HG03135 (cell line): ENCODE data around the gene ZBED1.
"Not testable (repeated sequence)": the region's sequence is repeated elsewhere in the genome, so short reads cannot be mapped to it uniquely, and the experiment has no call there.

Source experiments
- ATAC-seq: cut with Tn5 transposase; IDR thresholded peaks from one replicate; pipeline ENCODE4 v1.9.1; 2021; ENCODE audit warnings: mild to moderate bottlenecking, moderate library complexity; ENCODE audit not compliant: unreplicated experiment

The ZBED1 gene

DNA sequence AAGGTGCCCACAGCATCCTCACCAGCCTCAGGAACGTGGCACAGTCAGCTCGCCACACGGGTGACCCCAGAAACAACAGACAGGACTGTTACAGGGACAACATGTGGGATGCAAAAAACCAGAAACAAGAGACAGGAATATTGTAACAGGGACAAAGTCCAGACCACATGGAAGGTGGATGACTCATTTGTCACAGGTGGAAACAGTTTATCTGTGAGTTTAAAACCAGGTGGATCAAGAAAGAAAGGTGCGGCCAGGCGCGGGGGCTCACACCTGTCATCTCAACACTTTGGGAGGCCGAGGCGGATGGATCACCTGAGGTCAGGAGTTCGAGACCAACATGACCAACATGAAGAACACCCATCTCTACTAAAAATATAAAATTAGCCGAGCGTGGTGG is 23.5 kb downstream of the ZBED1 start:
- not testable (repeated sequence) for ATAC-seq

DNA sequence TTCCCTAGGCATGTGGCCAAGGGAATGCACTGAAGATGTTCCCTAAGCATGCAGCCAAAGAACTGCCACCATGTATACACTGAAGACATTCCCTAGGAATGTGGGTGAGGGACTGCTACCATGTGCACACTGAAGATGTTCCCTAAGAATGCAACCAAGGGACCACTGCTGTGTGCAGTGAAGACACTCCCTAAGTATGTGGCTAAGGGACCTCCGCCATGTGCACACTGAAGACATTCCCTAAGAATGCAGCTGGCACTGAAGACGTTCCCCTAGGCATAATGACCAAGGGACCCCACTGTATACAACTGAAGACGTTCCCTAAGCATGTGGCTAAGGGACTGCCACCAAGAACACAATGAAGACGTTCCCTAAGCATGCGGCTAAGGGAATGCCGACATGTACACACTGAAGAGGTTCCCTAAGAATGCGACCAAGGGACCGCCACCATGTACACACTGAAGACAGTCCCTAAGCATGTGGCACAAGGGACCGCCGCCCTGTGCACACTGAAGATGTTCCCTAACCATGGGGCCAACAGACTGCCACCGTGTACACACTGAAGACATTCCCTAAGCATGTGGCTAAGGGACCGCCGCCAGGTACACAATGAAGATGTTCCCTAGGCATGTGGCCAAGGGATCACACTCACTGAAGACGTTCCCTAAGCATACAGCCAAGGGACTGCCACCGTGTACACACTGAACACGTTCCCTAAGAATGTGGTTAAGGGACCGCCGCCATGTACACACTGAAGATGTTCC is 25.6 kb downstream of the ZBED1 start:
- no peak for ATAC-seq

DNA sequence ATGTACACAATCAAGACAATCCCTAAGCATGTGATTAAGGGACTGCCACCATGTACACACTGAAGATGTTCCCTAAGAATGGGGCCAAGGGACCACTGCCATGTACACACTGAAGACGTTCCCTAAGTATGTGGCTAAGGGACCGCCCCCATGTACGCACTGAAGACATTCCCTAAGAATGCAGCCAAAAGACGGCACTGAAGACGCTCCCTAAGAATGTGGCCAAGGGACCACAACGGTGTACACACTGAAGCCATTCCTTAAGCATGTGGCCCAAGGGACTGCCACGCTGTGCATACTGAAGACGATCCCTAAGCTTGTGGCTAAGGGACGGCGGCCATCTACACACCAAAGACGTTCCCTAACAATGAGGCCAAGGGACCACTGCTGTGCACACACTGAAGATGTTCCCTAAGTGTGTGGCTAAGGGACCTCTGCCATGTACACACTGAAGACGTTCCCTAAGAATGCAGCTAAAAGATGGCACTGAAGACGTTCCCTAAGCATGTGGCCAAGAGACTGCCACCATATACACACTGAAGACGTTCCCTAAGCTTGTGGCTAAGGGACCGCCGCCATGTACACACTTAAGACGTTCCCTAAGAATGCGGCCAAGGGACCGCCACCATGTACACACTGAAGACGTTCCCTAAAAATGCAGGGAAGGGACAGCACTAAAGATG is 26.4 kb downstream of the ZBED1 start:
- no peak for ATAC-seq

DNA sequence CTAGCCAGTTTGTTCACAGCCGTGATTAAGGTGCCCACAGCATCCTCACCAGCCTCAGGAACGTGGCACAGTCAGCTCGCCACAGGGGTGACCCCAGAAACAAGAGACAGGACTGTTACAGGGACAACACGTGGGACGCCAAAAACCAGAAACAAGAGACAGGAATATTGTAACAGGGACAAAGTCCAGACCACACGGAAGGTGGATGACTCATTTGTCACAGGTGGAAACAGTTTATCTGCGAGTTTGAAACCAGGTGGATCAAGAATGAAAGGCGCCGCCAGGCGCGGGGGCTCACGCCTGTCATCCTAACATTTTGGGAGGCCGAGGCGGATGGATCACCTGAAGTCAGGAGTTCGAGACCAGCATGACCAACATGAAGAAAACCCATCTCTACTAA is 27.7 kb downstream of the ZBED1 start:
- not testable (repeated sequence) for ATAC-seq

DNA sequence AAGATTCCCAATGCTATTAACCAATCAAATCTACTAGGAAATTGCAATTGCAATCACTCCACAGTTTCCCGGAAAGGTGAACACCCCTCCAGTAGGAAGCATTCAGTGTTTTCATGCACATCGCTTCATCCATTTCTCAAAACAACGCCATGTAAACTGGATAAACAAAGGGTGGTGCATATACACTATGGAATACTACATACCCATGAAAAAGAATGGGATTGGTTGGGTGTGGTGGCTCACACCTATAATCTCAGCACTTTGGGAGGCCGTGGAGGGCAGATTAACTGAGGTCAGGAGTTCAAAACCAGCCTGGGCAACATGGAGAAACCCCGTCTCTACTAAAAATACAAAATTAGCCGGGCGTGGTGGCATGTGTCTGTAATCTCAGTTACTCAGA is 29.1 kb downstream of the ZBED1 start:
- no peak for ATAC-seq

DNA sequence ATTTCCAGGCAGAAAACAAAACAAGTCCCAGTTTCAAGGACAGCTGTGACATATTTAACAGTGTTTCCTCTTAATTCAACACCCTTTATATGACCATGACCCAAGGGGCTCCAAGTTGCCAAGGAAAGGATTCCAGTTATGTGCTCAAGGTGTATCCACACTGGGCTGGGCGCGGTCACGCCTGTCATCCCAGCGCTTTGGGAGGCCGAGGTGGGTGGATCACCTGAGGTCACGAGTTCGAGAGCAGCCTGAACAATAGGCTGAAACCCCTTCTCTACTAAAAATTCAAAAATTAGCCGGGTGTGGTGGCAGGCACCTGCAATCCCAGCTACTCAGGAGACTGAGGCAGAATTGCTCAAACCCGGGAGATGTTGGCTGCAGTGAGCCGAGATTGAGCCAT is 29.6 kb downstream of the ZBED1 start:
- not testable (repeated sequence) for ATAC-seq

DNA sequence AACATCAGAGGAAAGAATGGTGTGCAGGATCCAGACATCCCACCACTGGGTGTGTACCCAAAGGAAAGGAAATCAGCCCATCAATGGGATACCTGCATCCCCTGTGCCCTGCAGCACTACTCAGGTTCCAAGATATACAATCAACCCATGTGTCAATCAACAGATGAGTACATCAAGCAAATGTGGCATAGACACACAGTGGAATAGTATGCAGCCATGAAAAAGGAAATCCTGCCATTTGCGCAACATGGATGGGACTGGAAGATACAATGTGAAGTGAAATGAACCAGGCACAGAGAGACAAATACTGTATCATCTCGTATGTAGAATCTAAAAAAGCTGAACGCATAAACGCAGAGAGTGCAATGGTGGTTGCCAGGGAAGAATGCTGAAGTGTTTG is 30.9 kb downstream of the ZBED1 start:
- ATAC-seq = not testable (repeated sequence)

DNA sequence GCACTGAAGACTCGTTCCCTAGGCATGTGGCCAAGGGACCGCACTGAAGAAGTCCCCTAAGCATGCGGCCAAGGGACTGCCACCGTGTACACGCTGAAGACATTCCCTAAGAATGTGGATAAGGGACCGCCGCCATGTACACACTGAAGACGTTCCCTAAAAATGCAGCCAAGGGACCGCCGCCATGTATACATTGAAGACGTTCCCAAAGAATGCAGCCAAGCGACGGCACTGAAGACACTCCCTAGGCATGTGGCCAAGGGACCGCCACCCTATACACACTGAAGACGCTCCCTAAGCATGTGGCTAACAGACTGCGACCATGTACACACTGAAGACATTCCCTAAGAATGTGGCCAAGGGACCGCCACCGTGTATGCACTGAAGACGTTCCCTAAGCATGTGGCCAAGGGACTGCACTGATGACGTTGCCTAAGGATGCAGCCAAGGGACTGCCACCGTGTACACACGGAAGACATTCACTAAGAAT is 31.5 kb downstream of the ZBED1 start:
- no peak for ATAC-seq

DNA sequence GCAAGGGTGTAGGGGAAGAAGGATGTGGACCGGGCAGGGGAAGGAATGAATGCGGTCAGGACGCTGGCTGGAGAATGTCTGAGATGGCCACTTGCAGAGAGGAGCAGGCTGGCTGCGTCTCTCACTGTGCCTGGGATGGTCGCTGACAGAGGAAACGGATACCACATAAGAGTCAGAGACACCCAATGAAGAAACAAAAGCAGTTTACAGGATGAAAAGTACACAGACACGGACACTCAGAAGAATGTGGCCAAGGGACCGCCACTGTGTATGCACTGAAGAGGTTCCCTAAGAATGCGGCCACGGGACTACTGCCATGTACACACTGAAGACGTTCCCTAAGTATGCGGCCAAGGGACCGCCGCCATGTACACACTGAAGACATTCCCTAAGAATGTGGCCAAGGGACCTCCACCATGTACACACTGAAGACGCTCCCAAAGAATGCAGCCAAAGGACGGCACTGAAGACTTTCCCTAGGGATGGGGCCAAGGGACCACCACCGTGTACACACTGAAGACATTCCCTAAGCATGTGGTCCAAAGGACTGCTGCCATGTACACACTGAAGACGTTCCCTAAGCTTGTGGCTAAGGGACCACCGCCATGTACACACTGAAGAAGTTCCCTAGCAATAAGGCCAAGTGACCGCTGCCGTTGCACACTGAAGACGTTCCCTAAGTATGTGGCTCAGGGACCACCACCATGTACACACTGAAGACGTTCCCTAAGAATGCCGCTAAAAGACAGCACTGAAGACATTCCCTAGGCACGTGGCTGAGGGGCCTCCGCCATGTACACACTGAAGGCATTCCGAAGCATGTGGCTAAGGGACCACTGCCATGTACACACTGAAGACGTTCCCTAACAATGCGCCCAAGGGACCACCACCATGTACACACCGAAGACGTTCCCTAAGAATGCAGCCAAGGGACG is 32.2 kb downstream of the ZBED1 start:
- ATAC-seq = no peak

DNA sequence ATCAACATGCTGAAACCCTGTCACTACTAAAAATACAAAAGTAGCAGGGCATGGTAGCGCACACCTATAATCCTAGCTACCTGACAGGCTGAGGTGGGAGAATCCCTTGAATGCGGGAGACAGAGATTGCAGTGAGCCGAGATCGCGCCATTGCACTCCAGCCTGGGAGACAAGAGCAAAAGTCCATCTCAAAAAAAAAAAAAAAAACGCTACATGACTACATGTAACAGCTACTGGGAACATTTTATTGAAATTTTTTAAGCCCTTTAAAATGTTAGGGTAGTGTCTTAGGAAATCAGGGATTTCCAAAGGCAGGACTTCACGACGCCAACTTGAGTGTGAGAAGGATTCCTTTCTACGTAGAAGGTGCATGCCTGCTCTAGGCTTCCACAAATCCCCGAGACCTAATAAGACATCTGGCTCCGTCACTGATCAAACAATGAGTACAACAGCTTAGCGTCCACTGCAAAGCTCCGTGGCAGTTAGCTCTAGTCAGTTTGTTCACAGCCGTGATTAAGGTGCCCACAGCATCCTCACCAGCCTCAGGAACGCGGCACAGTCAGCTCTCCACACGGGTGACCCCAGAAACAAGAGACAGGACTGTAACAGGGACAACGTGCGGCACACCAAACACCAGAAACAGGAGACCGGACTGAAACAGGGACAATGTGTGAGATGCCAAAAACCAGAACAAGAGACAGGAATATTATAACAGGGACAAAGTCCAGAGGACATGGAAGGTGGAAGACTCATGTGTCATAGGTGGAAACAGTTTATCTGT is 33.7 kb downstream of the ZBED1 start:
- no peak for ATAC-seq

DNA sequence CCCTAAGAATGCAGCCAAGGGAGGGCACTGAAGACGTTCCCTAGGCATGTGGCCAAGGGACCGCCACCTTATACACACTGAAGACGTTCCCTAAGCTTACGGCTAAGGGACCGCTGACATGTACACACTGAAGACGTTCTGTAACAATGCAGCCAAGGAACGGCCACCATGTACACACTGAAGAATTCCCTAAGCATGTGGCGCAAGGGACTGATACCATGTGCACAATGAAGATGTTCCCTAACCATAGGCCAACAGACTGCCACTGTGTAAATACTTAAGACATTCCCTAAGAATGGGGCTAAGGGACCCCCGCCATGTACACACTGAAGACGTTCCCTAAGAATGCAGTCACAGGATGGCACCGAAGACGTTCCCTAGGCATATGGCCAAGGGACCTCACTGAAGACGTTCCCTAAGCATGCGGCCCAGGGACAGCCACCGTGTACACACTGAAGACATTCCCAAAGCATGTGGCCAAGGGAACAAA is 36.1 kb downstream of the ZBED1 start:
- no peak for ATAC-seq

DNA sequence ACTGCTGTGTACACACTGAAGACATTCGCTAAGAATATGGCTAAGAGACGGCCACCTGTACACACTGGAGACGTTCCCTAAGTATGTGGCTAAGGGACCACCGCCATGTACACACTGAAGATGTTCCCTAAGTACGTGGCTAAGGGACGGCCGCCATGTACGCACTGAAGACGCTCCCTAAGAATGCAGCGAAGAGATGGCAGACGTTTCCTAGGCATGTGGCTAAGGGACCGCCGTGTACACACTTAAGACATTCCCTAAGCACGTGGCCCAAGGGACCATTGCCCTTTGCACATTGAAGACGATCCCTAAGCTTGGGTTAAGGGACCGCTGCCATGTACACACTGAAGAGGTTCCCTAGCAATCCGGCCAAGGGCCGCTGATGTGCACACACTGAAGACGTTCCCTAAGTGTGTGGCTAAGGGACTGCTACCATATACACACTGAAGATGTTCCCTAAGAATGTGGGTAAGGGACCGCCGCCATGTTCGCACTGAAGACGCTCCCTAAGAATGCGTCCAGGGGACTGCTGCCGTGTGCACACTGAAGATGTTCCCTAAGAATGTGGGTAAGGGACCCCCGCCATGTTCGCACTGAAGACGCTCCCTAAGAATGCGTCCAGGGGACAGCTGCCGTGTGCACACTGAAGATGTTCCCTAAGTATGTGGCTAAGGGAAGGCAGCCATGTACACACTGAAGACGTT is 36.7 kb downstream of the ZBED1 start:
- no peak for ATAC-seq

DNA sequence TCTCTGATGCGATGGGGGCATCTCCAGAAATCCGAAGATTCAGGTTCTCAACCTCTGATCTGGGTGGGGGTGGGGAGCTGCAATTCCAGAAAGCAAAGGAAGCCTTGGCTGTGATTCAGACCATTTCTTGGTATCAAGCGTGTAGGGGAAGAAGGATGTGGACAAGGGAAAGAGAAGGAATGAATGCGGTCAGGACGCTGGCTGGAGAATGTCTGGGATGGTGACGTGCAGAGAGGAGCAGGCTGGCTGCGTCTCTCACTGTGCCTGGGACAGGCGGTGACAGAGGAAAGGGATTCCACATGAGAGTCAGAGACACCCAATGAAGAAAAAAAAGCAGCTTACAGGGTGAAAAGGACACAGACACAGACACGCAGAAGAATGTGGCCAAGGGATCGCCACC is 37.3 kb downstream of the ZBED1 start:
- ATAC-seq = not testable (repeated sequence)

DNA sequence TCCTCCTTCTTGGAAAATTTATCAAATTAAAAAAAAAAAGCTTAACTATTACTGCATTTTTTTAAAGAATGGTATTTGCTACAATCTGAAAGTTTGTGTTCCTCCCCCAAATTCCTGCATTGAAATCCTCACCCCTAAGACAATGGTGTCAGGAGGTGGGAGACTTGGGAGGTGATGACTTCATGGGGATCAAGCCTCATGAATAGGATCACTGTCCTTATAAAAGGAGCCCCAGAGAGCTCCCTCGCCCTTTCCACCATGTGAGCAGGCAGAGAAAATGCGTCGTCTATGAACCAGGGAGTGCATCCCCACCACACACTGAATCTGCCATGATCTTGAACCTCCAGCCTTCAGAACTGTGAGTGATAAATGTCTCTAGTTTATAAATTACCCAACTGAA is 38.0 kb downstream of the ZBED1 start:
- ATAC-seq = no peak

DNA sequence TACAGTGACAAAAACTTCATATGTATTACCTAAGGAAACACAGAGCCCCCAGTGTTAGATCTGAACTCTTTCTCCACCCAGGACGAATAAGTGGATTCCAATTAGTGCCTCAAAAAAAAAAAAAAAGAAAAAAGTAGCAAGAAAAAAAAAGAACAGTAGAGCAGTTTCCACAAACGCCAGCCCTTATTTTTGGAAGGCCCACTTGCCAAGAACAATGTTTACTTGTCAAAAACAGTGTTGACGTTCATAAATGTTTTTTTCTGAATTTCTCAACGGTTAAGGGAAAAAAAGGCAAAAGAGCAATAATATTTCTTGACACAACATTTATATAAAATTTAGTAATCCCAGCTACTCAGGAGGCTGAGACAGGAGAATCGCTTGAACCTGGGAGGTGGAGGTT is 38.7 kb downstream of the ZBED1 start:
- no peak for ATAC-seq

DNA sequence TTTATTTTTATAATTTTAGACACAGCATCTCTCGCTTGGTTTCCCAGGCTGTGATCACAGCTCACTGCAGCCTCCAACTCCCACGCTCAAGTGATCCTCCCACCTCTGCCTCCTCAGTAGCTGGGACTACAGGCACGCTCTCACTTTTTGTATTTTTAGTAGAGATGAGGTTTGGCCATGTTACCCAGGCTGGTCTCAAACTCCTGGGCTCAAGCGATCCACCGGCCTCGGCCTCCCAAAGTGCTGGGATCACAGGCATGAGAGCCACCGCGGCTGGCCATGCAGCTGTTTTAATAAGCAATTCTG is 39.1 kb downstream of the ZBED1 start:
- ATAC-seq = no peak

DNA sequence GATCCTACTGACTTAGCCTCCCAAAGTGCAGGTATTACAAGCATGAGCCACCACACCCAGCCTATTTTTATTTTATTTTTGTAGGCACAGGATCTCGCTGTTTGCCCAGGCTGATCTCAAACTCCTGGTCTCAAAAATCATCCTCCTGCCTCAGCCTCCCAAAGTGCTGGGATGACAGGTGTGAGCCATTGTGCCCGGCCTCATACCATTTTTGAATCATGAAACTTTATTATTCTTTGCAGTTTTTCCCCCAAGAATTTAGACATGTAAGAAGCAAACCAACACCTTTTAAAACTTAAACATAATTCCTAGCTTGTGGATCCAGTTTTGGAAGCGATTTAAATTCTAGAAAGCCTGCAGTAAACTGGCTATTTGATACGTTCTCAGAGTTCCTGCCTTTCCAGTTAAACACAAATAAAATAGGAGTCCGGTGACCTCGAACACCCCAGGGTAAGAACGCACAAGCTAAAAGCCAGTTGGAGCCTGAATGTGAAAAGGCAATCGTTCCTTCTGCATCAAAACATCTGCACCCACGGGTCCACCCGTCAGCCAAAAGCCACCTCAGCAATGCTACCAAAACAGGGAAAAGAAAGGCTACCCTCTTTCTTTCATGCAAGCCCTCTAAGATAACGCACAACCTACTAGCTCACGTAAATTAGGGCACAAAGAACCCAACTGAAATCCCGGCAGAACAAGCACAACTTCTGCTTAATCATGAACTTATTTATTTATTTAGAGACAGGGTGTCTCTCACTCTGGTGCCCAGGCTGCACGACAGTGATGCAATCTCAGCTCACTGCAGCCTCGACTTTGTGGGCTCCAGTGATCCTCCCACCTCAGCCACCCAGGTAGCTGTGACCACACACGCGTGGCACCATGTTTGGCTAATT is 39.7 kb downstream of the ZBED1 start:
- not testable (repeated sequence) for ATAC-seq

DNA sequence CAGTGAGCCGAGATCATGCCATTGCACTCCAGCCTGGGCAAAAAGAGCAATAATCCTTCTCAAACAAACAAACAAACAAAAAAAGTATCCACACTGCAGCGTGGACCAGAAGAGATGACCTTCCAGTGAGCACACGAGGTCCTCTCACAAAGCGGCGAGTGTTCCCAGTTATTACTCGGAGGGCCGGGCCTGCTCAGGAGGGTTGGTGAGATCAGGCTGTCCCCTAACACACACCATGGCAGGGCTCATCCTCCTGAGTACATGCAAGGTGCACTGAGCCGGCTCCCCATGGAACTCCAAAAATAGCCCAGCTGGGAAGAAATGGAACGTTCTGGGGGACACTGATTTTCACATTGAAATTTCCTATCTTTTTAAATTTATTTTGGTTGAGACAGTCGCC is 40.7 kb downstream of the ZBED1 start:
- ATAC-seq = not testable (repeated sequence)

DNA sequence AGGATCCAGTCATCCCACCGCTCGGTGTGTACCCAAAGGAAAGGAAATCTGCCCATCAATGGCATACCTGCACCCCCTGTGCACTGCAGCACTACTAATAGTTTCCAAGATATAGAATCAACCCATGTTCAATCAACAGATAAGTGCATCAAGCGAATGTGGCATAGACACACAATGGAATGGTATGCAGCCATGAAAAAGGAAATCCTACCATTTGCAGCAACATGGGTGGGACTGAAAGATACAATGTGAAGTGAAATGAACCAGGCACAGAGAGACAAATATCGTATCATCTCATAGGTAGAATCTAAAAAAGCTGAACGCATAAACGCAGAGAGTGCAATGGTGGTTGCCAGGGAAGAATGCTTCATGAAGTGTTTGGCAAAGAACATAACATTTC is 42.5 kb downstream of the ZBED1 start:
- no peak for ATAC-seq
